ENCODE data around the gene IFI27L2. TPM values are rescaled to one million over a fixed set of nuclear protein-coding genes. Genes with fewer than 3 reads are reported as not detected.

The IFI27L2 gene
- total RNA-seq, 1 experiment from 2014 or later: 28.6 TPM

DNA sequence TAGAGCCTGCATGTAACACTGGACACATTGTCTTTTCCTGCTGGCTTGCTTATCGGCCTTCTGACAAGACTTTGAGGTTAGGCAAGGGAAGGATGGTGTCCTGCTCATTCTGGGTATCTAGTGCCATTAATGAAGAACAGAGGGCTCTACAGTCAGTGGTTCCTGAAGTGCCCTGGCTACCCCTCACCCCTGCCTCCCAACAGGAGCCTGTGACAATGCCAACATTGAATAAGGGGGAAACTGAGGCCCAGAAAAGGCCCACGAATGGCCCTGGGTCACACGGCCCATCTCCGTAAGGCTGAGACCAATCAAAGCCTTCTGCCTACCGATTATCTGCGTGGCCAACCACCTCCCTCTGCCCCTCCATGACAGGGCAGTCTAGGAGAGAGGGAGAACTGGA is 2.1 kb downstream of the IFI27L2 start:
- H2BK120ac ChIP-seq (ENCODE audit: low read depth, low read length, poor library complexity, severe bottlenecking): no peak overlapping the region
- no peak overlapping the region for H2AK5ac ChIP-seq (ENCODE audit: insufficient read length, low read length)
- H3T11ph ChIP-seq (ENCODE audit: low read length): no peak overlapping the region
- H3K4me1 ChIP-seq (ENCODE audit: insufficient read depth, low read length): no peaks in the 10 kb centered on the region; the same call in 1 of the 2 replicates
- no peaks in the 10 kb centered on the region for H3K27me3 ChIP-seq (ENCODE audit: insufficient read depth, low read length)
- H3K4me2 ChIP-seq (ENCODE audit: insufficient read depth, insufficient read length, low read length): no peak overlapping the region
- H3K4me1 Mint-ChIP-seq: peaks cover 16% of the 10 kb centered on the region in 2 experiments
- H2AFZ ChIP-seq (ENCODE audit: low read length): no peak overlapping the region
- no CpG with 5 or more reads among the region's 6 CpGs for WGBS (ENCODE audit: extremely low coverage, insufficient read length, low lambda C conversion rate)
- H2BK15ac ChIP-seq (ENCODE audit: low read depth, low read length): no peak overlapping the region
- no peak overlapping the region for H3K27ac Mint-ChIP-seq
- H3K23ac ChIP-seq (ENCODE audit: insufficient read length, low read depth, low read length): no peak overlapping the region
- no peak overlapping the region for H3K14ac ChIP-seq (ENCODE audit: insufficient read depth, low read length)
- H3K36me3 Mint-ChIP-seq (ENCODE audit: insufficient read depth in 1 of 3, low read depth in 3 of 3): no peaks in the 10 kb centered on the region
- H3K79me2 ChIP-seq (ENCODE audit: insufficient read depth, low read length): no peaks in the 10 kb centered on the region
- H3K9me3 Mint-ChIP-seq: no peaks in the 10 kb centered on the region
- H4K20me1 ChIP-seq (ENCODE audit: control insufficient read depth, insufficient read depth, insufficient read length): no peaks in the 10 kb centered on the region
- no peak overlapping the region for H4K91ac ChIP-seq (ENCODE audit: insufficient read length, low read depth, low read length)
- H3K56ac ChIP-seq (ENCODE audit: insufficient read length, low read depth, low read length): no peak overlapping the region
- no peak overlapping the region for H2BK5ac ChIP-seq (ENCODE audit: insufficient read length, low read length)
- no peak for TF ChIP-seq CTCF (conservative IDR thresholded peaks at IDR 0.05)
- no peak overlapping the region for H3K9ac ChIP-seq (ENCODE audit: extremely low read depth, insufficient read length, low read length)
- H2BK20ac ChIP-seq (ENCODE audit: low read depth, low read length, poor library complexity, severe bottlenecking): no peak overlapping the region
- H3K4ac ChIP-seq (ENCODE audit: low read depth, low read length): no peak overlapping the region
- no peak overlapping the region for H4K8ac ChIP-seq (replicated peaks; ENCODE audit: insufficient read length, low read depth, low read length)
- no peak overlapping the region for H3K4me3 Mint-ChIP-seq
- peak; percentile 10 for DNase-seq
- H3K23me2 ChIP-seq (ENCODE audit: insufficient read length, low read depth, low read length, poor library complexity, severe bottlenecking): peaks cover 7% of the 10 kb centered on the region
- no peaks in the 10 kb centered on the region for H3K9me3 ChIP-seq (ENCODE audit: control insufficient read depth, low read depth, low read length)
- no peak overlapping the region for H4K5ac ChIP-seq (ENCODE audit: insufficient read length, low read depth, low read length)
- no peak overlapping the region for H2BK12ac ChIP-seq (ENCODE audit: insufficient read length, low read depth, low read length)
- H3K79me1 ChIP-seq (ENCODE audit: insufficient read depth, low read depth, low read length, poor library complexity, severe bottlenecking): no peaks in the 10 kb centered on the region
- H3K18ac ChIP-seq (ENCODE audit: insufficient read length, low read depth, low read length): no peak overlapping the region
- H3K27me3 Mint-ChIP-seq (ENCODE audit: low read depth): peaks cover 3% of the 10 kb centered on the region
- no peak overlapping the region for H3K27ac ChIP-seq (ENCODE audit: insufficient read length, low read depth, low read length)
